ENCODE results near the gene ZEB1. TPM values are rescaled to one million over a fixed set of nuclear protein-coding genes. Genes with fewer than 3 reads are reported as not detected.

ZEB1 gene
- total RNA-seq, 1 experiment from 2014 or later: 0.39 TPM

GRCh38 chr10:31372439-31372838 lies 53.4 kb downstream of the ZEB1 start:
- no peaks in the 10 kb centered on the region for H3K79me2 ChIP-seq (ENCODE audit: insufficient read depth, low read length)
- H4K8ac ChIP-seq (replicated peaks; ENCODE audit: insufficient read length, low read depth, low read length): no peak overlapping the region
- no peak overlapping the region for H2BK20ac ChIP-seq (ENCODE audit: low read depth, low read length, poor library complexity, severe bottlenecking)
- Mint-ChIP-seq H3K4me1 (no peaks in the 10 kb centered on the region), H3K9me3 (no peaks in the 10 kb centered on the region), H3K27me3 (ENCODE audit: low read depth) (peaks cover 3% of the 10 kb centered on the region; the same call in 1 of the 2 replicates), H3K36me3 (ENCODE audit: insufficient read depth in 1 of 3, low read depth in 3 of 3) (no peaks in the 10 kb centered on the region), H3K27ac (no peak overlapping the region), H3K4me3 (no peak overlapping the region)
- H3K4me1 ChIP-seq (ENCODE audit: insufficient read depth, low read length): no peaks in the 10 kb centered on the region
- no peak overlapping the region for H3K4ac ChIP-seq (ENCODE audit: low read depth, low read length)
- no peak overlapping the region for H3K56ac ChIP-seq (ENCODE audit: insufficient read length, low read depth, low read length)
- no peaks in the 10 kb centered on the region for H3K27me3 ChIP-seq (ENCODE audit: insufficient read depth, low read length)
- H3K9me3 ChIP-seq (ENCODE audit: control insufficient read depth, low read depth, low read length): no peaks in the 10 kb centered on the region
- H3K23me2 ChIP-seq (ENCODE audit: insufficient read length, low read depth, low read length, poor library complexity, severe bottlenecking): no peaks in the 10 kb centered on the region
- no peak overlapping the region for H3K4me2 ChIP-seq (ENCODE audit: insufficient read depth, insufficient read length, low read length)
- no peak overlapping the region for H3K18ac ChIP-seq (ENCODE audit: insufficient read length, low read depth, low read length)
- H3K79me1 ChIP-seq (ENCODE audit: insufficient read depth, low read depth, low read length, poor library complexity, severe bottlenecking): no peaks in the 10 kb centered on the region
- no peak overlapping the region for H2BK15ac ChIP-seq (ENCODE audit: low read depth, low read length)
- no peak overlapping the region for H2AK5ac ChIP-seq (ENCODE audit: insufficient read length, low read length)
- no peak overlapping the region for H3K27ac ChIP-seq (ENCODE audit: insufficient read length, low read depth, low read length)
- no peak for TF ChIP-seq CTCF (conservative IDR thresholded peaks at IDR 0.05)
- no peak overlapping the region for H2AFZ ChIP-seq (ENCODE audit: low read length)
- H4K5ac ChIP-seq (ENCODE audit: insufficient read length, low read depth, low read length): no peak overlapping the region
- H2BK5ac ChIP-seq (ENCODE audit: insufficient read length, low read length): no peak overlapping the region
- H3K23ac ChIP-seq (ENCODE audit: insufficient read length, low read depth, low read length): no peak overlapping the region
- no CpG with 5 or more reads among the region's 3 CpGs for WGBS (ENCODE audit: extremely low coverage, insufficient read length, low lambda C conversion rate)
- no peak overlapping the region for H3K14ac ChIP-seq (ENCODE audit: insufficient read depth, low read length)
- H3K9ac ChIP-seq (ENCODE audit: extremely low read depth, insufficient read length, low read length): no peak overlapping the region
- H3T11ph ChIP-seq (ENCODE audit: low read length): no peak overlapping the region
- no peak for DNase-seq
- H2BK12ac ChIP-seq (ENCODE audit: insufficient read length, low read depth, low read length): no peak overlapping the region
- H2BK120ac ChIP-seq (ENCODE audit: low read depth, low read length, poor library complexity, severe bottlenecking): no peak overlapping the region
- no peaks in the 10 kb centered on the region for H4K20me1 ChIP-seq (ENCODE audit: control insufficient read depth, insufficient read depth, insufficient read length)
- H4K91ac ChIP-seq (ENCODE audit: insufficient read length, low read depth, low read length): no peak overlapping the region
